ENCODE data around the gene P2RX2.

The P2RX2 gene

GRCh38 chr12:132601171-132601883, 17.2 kb upstream of the P2RX2 start:
- no peak for DNase-seq (ENCODE audit: insufficient read length, low spot score)
- FAIRE-seq, result no peak

GRCh38 chr12:132602572-132603239, 15.9 kb upstream of the P2RX2 start:
- FAIRE-seq (no peak), DNase-seq (ENCODE audit: insufficient read length, low spot score) (no peak)

GRCh38 chr12:132603240-132604150, 15.1 kb upstream of the P2RX2 start:
- FAIRE-seq, result no peak
- DNase-seq (ENCODE audit: insufficient read length, low spot score), result no peak

GRCh38 chr12:132604151-132604618, 14.4 kb upstream of the P2RX2 start:
- FAIRE-seq (no peak), DNase-seq (ENCODE audit: insufficient read length, low spot score) (no peak)

DNA sequence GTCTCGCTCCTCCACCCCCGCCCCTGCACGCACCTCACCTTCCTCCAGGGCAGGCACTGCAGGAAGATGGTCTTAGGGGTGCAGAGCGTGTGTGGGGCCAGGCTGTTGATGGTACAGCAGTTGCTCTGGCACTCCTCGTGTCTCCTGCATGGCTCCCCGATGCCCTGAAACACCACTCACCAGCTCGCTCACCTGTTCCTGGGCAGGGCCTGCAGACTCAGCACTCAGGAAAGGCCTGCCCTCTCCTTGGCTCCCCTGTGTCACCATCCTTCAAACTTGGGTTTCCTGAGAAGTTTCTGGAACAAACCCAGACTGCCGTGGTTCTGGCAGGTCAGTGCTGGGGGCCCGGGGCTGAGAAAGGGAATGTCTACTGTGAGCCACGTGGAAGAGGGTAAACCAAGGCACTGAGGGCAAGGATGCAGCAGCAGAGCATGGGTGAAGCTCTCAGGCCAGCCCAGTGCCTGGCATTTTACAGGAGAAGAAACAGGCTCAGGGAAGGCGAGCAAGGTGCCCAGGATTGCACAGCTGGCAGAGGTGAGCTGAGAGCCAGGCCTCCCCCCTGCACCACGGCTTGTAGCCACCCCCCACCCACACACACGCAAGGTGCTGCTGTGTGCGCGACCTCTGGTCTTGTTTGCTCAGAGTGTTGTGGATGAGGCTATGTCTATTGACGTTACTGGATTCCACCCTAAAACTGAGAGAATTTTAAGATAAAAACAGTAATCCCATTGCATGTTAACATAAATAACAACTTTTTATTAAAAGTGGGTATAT, 13.7 kb upstream of the P2RX2 start:
- DNase-seq (ENCODE audit: insufficient read length, low spot score), result no peak
- no peak for FAIRE-seq

DNA sequence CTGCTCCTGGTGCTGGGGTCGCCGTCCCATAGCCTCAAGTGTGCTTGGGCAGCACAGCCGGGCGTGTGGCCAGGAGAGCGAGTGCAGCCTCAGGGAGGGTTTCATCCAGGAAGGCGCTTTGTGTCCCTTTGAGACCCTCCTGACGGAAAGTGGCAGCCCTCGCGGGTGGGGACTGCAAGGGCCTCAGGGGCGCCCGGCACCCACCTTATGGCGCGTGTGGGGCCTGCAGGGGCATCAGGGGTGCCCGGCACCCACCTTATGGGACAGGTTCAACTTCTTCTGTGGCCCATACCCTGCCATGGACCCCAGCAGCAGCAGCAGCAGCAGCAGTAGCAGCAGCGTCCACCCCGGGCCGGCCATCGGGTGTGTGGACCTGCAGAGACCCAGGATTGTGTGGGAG, 12.7 kb upstream of the P2RX2 start:
- FAIRE-seq (no peak), DNase-seq (ENCODE audit: insufficient read length, low spot score) (no peak)

- FAIRE-seq, result no peak
- DNase-seq (ENCODE audit: insufficient read length, low spot score), result no peak
Measured at GRCh38 chr12:132606466-132606865, 12.1 kb upstream of the P2RX2 start.

DNA sequence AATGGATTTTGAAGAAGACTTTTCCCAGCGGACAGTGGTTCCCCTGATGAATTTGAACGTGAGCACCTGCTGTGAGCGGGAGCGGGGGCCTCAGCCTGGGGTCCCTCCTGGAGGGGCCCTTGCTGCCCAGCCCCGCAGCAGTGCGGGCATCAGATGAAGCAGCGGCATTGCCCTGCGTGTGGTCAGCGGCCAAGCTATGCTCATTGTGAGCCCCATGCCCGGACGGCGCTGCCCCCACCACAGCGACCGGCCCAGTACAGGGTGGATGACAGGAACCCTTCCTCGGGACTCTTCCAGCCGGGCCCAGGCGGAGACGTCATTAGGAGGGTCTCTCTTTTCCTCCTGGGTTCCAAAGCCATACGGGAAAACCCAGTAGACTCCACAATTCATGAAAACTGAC, 11.6 kb upstream of the P2RX2 start:
- no peak for DNase-seq (ENCODE audit: insufficient read length, low spot score)

GRCh38 chr12:132608231-132609171, 10.1 kb upstream of the P2RX2 start:
- no peak for FAIRE-seq
- no peak for DNase-seq (ENCODE audit: insufficient read length, low spot score)

More for the DNA sequence above, 11.6 kb upstream of the P2RX2 start:
- FAIRE-seq, result no peak

DNA sequence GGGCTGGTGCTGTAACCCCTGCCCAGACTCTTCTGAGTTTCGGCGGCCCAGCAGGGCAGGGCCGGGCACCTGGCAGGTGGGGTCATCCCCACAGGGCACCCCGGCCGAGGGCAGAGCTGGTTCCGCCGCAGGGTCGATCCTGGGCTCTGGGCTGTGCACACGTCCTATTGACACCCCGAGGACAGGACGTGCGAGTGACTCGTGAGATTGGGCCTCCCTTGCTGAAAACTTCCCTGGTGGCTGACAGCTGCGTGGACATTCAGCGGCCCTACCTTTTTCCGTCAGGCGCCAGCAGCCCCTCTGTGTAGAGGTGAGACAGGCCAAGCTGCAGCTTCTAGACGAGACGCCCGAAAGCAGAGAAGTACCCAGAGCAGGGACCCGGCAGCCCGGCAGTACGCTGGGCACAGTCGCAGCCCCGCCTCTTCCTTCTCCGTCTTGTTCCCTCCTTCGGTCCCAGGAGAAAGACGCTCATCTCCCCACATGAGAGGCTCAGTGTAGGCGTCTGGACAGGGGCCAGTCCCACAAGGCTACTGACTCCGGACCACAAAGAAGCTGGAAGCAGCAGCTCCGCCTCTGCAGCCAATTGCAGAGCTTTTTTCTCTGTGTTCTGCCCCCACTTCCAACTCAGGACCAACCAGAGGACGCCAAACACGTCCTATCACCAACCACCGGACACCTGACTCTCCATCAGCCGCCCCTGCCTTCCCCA, 8.4 kb upstream of the P2RX2 start, which contains the start of gene LRCOL1:
LRCOL1 (minus strand) TSS at position 532 of the 709 bp plus-strand sequence. CDS start 4,331 bp downstream, outside the sequence.
- no peak for DNase-seq (ENCODE audit: insufficient read length, low spot score)

GRCh38 chr12:132610866-132611602, 7.5 kb upstream of the P2RX2 start:
- no peak for DNase-seq (ENCODE audit: insufficient read length, low spot score)
- no peak for FAIRE-seq

More for the DNA sequence above, 8.4 kb upstream of the P2RX2 start, which contains the start of gene LRCOL1:
- no peak for FAIRE-seq

- FAIRE-seq, result no peak
Measured at GRCh38 chr12:132611620-132612019, 7.0 kb upstream of the P2RX2 start.

DNA sequence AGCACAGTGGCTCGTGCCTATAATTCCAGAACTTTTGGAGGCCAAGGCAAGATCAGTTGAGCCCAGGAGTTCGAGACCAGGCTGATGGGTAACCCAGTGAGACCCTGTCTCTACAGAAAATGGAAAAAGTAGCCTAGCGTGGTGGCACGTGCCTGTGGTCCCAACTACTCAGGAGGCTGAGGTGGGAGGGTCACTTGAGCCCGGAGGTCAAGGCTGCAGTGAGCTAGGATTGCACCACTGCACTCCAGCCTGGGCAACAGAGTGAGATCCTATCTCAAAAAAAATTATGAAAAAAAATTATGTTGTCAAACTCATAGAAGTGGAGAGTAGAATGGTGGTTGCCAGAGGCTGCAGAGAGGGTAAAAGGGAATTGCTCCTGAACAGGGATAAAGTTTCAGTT, 4.5 kb upstream of the P2RX2 start:
- DNase-seq (ENCODE audit: insufficient read length, low spot score), result no peak
- FAIRE-seq, result no peak

More at GRCh38 chr12:132611620-132612019, 7.0 kb upstream of the P2RX2 start:
- DNase-seq (ENCODE audit: insufficient read length, low spot score), result no peak

DNA sequence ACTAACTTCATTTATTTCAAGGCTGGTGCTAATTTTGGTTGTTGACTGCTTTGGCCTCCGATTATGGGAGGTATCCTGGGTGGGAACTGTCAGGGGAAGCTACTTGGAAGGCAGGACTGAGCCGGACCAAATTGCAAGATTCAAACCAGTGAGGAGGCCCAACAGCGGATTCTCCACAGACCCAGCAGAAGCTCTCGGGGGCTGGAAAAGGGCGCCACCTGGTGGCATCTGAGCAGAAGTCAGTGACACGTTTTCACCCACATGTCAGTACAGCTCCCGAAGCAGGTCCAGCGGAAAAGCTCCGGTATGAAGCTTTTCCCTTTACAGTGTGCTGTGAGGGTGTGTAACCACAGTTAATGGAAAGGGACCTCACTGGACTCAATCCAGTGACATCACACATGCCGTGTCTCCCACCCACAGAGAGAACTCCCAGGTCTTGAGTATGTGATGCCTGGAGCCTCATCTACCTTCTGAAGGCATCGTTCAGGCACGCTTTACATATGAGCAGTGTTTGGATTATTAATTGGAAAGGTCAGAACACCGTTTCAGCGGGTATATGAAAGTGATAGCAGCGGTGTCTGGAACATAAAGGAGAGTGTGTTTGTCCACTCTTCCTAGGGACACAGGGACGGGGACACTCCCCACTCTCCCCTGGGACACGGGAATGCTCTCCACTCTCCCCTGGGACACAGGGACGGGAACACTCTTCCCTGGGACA, 3.6 kb upstream of the P2RX2 start:
- DNase-seq (ENCODE audit: insufficient read length, low spot score), result peak; percentile 93

GRCh38 chr12:132615579-132616038, 3.0 kb upstream of the P2RX2 start:
- DNase-seq (ENCODE audit: insufficient read length, low spot score), result no peak
- no peak for FAIRE-seq

More for the DNA sequence above, 3.6 kb upstream of the P2RX2 start:
- FAIRE-seq, result peak; percentile 54

GRCh38 chr12:132617135-132617701, 1.4 kb upstream of the P2RX2 start:
- DNase-seq (ENCODE audit: insufficient read length, low spot score) (no peak), FAIRE-seq (no peak)
